ENCODE results near the gene ZC3HAV1.

- TF ChIP-seq POLR2AphosphoS5 (IDR thresholded peaks at IDR 0.05; ENCODE audit: borderline replicate concordance, low read depth, low read length): no peak
- no peak for TF ChIP-seq EZH2 (IDR thresholded peaks at IDR 0.05)
- no peak for TF ChIP-seq FOXP2 (optimal IDR thresholded peaks at IDR 0.05; ENCODE audit: control extremely low read depth, extremely low read length, insufficient read depth)
Measured at GRCh38 chr7:139034336-139034735, 75.2 kb downstream of the ZC3HAV1 start.
